K562 (cell line): Measurements from ENCODE around the gene CTBP2. TPM values are rescaled to one million over a fixed set of nuclear protein-coding genes. Genes with fewer than 3 reads are reported as not detected.

Experiments used
- ATAC-seq: fragments of 200-7000 bp; cut with Tn5 transposase; 3 replicates; pipeline ENCODE4 v1.9.1; 2020; ENCODE audit warnings: moderate library complexity
- BruUV-seq: library from RNA; stranded (reverse); fragments of 400-500 nt; replicated peaks from 2 replicates; lab custom pipeline; 2021; lab: Mats Ljungman, UMichigan
- CTCF ChIA-PET: fragments of 300-600 bp; formaldehyde crosslinking; extraction: SDS; loops from one replicate; lab custom pipeline; 2021; ENCODE audit warnings: low intra/inter-chr PET ratio; lab: Yijun Ruan, JAX
- POLR2A ChIA-PET: fragments of 300-600, 350-650 bp; sonication (Branson Sonifier 250); formaldehyde crosslinking; extraction: SDS; loops from one replicate; lab custom pipeline; 2021; ENCODE audit warnings: antibody characterized with exemption, inconsistent platforms; lab: Yijun Ruan, JAX
- DNase-seq, 4 experiments: peaks; one replicate each; pipeline versions ENCODE4 v3.0.0 to v3.0.0-alpha.2; 2011 to 2018; ENCODE audit warnings: low spot score in 3 of 4, mixed read lengths in 3 of 4; ENCODE audit errors: extremely low read depth in 1 of 4
- FAIRE-seq: peaks from 2 replicates; lab custom pipeline; 2011; peaks lifted over from hg19 to GRCh38; lab: Jason Lieb, UNC
- H2AFZ ChIP-seq: 2 replicates; pipeline ENCODE4 v1.6.0; 2011; ENCODE audit warnings: low read depth, low read length, control low read depth, inconsistent platforms
- H3K27ac ChIP-seq: fragments of 200-600 bp; 3 replicates; pipeline ENCODE4 v1.8.0; 2011; ENCODE audit warnings: low read depth, mild to moderate bottlenecking, control low read depth, inconsistent platforms, low read length, moderate library complexity, mixed read lengths; ENCODE audit errors: extremely low read depth
- H3K27me3 ChIP-seq, 2 experiments: fragments of 300-600 bp in 1 of 2; 2 replicates in 1 of 2; 3 replicates in 1 of 2; pipeline versions ENCODE4 v1.6.0 to v1.8.0; 2011; ENCODE audit warnings: inconsistent platforms in 2 of 2, low read length in 2 of 2, mild to moderate bottlenecking in 1 of 2, mixed read lengths in 1 of 2, moderate library complexity in 1 of 2; ENCODE audit not compliant: control insufficient read depth in 2 of 2, insufficient read depth in 2 of 2
- H3K36me3 ChIP-seq: fragments of 300-600 bp; 3 replicates; pipeline ENCODE4 v1.8.0; 2011; ENCODE audit warnings: mild to moderate bottlenecking, low read length, inconsistent platforms; ENCODE audit not compliant: control insufficient read depth, insufficient read depth
- H3K4me1 ChIP-seq, 2 experiments: fragments of 200-600 bp in 1 of 2; replicated peaks in 1 of 2; 2 replicates in 1 of 2; 3 replicates in 1 of 2; pipeline versions ENCODE4 v1.5.1 to v1.8.0; 2011; ENCODE audit warnings: inconsistent platforms in 2 of 2, low read length in 2 of 2, mild to moderate bottlenecking in 1 of 2, mixed read lengths in 1 of 2, moderate library complexity in 1 of 2; ENCODE audit not compliant: control insufficient read depth in 2 of 2, insufficient read depth in 2 of 2
- H3K4me2 ChIP-seq: 2 replicates; pipeline ENCODE4 v1.6.1; 2011; ENCODE audit warnings: low read length, control low read depth, inconsistent platforms, mixed read lengths; ENCODE audit not compliant: insufficient read depth
- H3K4me3 ChIP-seq: fragments of 200-600 bp; sonication (generic), shearing (Covaris generic); 2 replicates; pipeline ENCODE4 v1.5.1; 2016; ENCODE audit warnings: control low read depth, inconsistent platforms
- H3K79me2 ChIP-seq: fragments of 200-600 bp; 3 replicates; pipeline ENCODE4 v1.8.0; 2011; ENCODE audit warnings: low read length, inconsistent platforms; ENCODE audit not compliant: control insufficient read depth, insufficient read depth
- H3K9ac ChIP-seq, 2 experiments: 2 replicates each; pipeline versions ENCODE4 v1.6.0 to v1.6.1; 2011; ENCODE audit warnings: low read depth in 2 of 2, low read length in 2 of 2, control low read depth in 1 of 2, inconsistent platforms in 1 of 2, mild to moderate bottlenecking in 1 of 2, mixed read lengths in 1 of 2; ENCODE audit not compliant: insufficient read depth in 1 of 2
- H3K9me1 ChIP-seq: one replicate; pipeline ENCODE4 v1.6.0; 2011; ENCODE audit warnings: inconsistent platforms, mild to moderate bottlenecking, low read length, moderate library complexity; ENCODE audit not compliant: control insufficient read depth, insufficient read depth
- H3K9me3 ChIP-seq: replicated peaks from 2 replicates; pipeline ENCODE4 v1.5.1; 2011; ENCODE audit warnings: low read depth, low read length, inconsistent platforms; ENCODE audit not compliant: control insufficient read depth, insufficient read depth
- H4K20me1 ChIP-seq: replicated peaks from 2 replicates; pipeline ENCODE4 v1.6.1; 2011; ENCODE audit warnings: low read length, inconsistent platforms, mixed read lengths; ENCODE audit not compliant: control insufficient read depth, insufficient read depth
- ARID4B ChIP-seq: sonication (generic); formaldehyde crosslinking; IDR thresholded peaks from 2 replicates; pipeline ENCODE4 v1.8.0; 2022; ENCODE audit warnings: mild to moderate bottlenecking, missing genetic modification reagents
- BRCA1 ChIP-seq, 2 experiments: fragments of 450-650 bp in 1 of 2; sonication (generic) in 1 of 2; formaldehyde crosslinking in 1 of 2; IDR thresholded peaks; 2 replicates each; pipeline versions ENCODE4 v1.5.0 to v1.6.1; 2017 to 2020; ENCODE audit warnings: mild to moderate bottlenecking in 1 of 2, missing genetic modification reagents in 1 of 2
- CEBPG ChIP-seq, 3 experiments: fragments of 200-800 bp in 1 of 3; sonication (Bioruptor generic) in 1 of 3; sonication (generic) in 1 of 3; formaldehyde crosslinking in 1 of 3; IDR thresholded peaks in 2 of 3; conservative IDR thresholded peaks in 1 of 3; 2 replicates each; pipeline versions ENCODE4 v1.6.1 to v1.8.0; 2016 to 2022; ENCODE audit warnings: missing compliant biosample characterization in 2 of 3, missing genetic modification characterization in 2 of 3, mild to moderate bottlenecking in 1 of 3, missing genetic modification reagents in 1 of 3
- HDAC6 ChIP-seq: IDR thresholded peaks from 2 replicates; pipeline ENCODE4 v1.6.1; 2012; ENCODE audit warnings: low read depth, mild to moderate bottlenecking, control low read depth, inconsistent platforms, low read length, moderate library complexity
- LEF1 ChIP-seq: fragments of 450-650 bp; IDR thresholded peaks from 2 replicates; pipeline ENCODE4 v1.6.1; 2016; ENCODE audit warnings: mild to moderate bottlenecking
- PREB ChIP-seq: sonication (generic); formaldehyde crosslinking; IDR thresholded peaks from 2 replicates; pipeline ENCODE4 v1.8.1; 2023; ENCODE audit warnings: mild to moderate bottlenecking, missing genetic modification reagents
- RFX5 ChIP-seq: IDR thresholded peaks from 2 replicates; pipeline ENCODE4 v1.6.1; 2011; ENCODE audit warnings: low read depth, mild to moderate bottlenecking, improper control_type of control experiment, low read length
- ZNF197 ChIP-seq: fragments of 200-800 bp; sonication (Bioruptor generic); IDR thresholded peaks from 2 replicates; pipeline ENCODE4 v1.6.1; 2016; ENCODE audit warnings: low read depth, missing genetic modification characterization, missing compliant biosample characterization
- ZNF609 ChIP-seq: sonication (generic); formaldehyde crosslinking; IDR thresholded peaks from 2 replicates; pipeline ENCODE4 v1.8.1; 2023; ENCODE audit warnings: missing genetic modification reagents, mild to moderate bottlenecking, borderline replicate concordance
- WGBS: fragments of 100-300 bp; shearing (Covaris generic); methylation state at CpG from one replicate; pipeline ENCODE4 v1.1.6; 2016; ENCODE audit warnings: low coverage, mixed read lengths; ENCODE audit not compliant: insufficient coverage; ENCODE audit errors: missing lambda C conversion rate; 5-methylcytosine and 5-hydroxymethylcytosine counted together
- in situ Hi-C: fragments of 300-500 bp; cut with MboI; formaldehyde crosslinking; loops from 4 replicates; pipeline ENCODE4 v1.15.0; 2018; ENCODE audit warnings: inconsistent platforms, mixed read lengths
- intact Hi-C: fragments of 100-400 bp; cut with micrococcal nuclease; formaldehyde crosslinking; loops from 2 replicates; pipeline ENCODE4 v1.14.2; 2022
- polyA plus RNA-seq, 8 experiments: library from polyadenylated mRNA; depleted of rRNA in 4 of 8; stranded (reverse) in 5 of 8; unstranded in 3 of 8; fragments of >200 nt; fragmentation: Nextera tagmentation in 2 of 8; fragmentation: Illumina TruSeq in 1 of 8; extraction: Ambion mirVana in 2 of 8; extraction: Trizol in 1 of 8; gene quantifications; 2 replicates each; pipeline versions ENCODE4 v1.2.1 to v1.2.3, GENCODE V29; 2011 to 2014; ENCODE audit warnings: inconsistent platforms in 1 of 8, missing spikeins in 1 of 8
- total RNA-seq, 7 experiments: library from RNA; depleted of rRNA in 6 of 7; stranded (reverse); fragments of >200 nt in 6 of 7; fragmentation: Illumina TruSeq in 2 of 7; extraction: Trizol in 2 of 7; gene quantifications; 2 replicates each; pipeline versions ENCODE4 v1.2.1 to v1.2.3, GENCODE V29; 2011 to 2021; ENCODE audit warnings: low replicate concordance in 1 of 7

The CTBP2 gene
- total and polyA plus RNA-seq, 9 of the 15 experiments (the other 6 are each of a cell fraction or from before 2014, with no cell fraction given) = 1.3 to 8.8 (median 5.1) TPM

GRCh38 chr10:125148528-125148927 is 11.8 kb downstream of the CTBP2 start:
- H4K20me1 ChIP-seq = peaks cover 40% of the 10 kb centered on the region
- WGBS = 47% methylated on average over 4 of the region's 4 CpGs
- H3K27ac ChIP-seq = peak overlapping the region; percentile 52; the same call in 1 of the 3 replicates
- H3K4me1 ChIP-seq = peaks cover 41 to 44% of the 10 kb centered on the region in 2 experiments
- in situ Hi-C loops (no loop called here), intact Hi-C loops (loop anchor here (5.0 kb wide), 1 partner anchor 96 kb away; no protein-coding TSS in a partner anchor)
- H3K9me1 ChIP-seq = peaks cover 5% of the 10 kb centered on the region
- H3K79me2 ChIP-seq = peaks cover 100% of the 10 kb centered on the region
- peaks cover 53% of the 10 kb centered on the region for H3K36me3 ChIP-seq
- CTCF ChIA-PET = no interaction called here
- BruUV-seq = no TSS peak
- no peaks in the 10 kb centered on the region for H3K9me3 ChIP-seq
- H3K4me3 ChIP-seq = no peak overlapping the region
- H3K9ac ChIP-seq = peak overlapping the region in 1 of 2 experiments; percentile 80; a peak in 3 of 4 replicates
- H3K4me2 ChIP-seq = no peak overlapping the region
- FAIRE-seq (no peak), DNase-seq (no peak), ATAC-seq (no peak)
- POLR2A ChIA-PET = interaction anchor here (2.4 kb wide), 1 partner anchor 9 kb away, joined by 9 read pairs; no protein-coding TSS in a partner anchor
- H3K27me3 ChIP-seq = no peaks in the 10 kb centered on the region
- TF ChIP-seq ARID4B (CRISPR knock-in tag) = no peak
- no peak for TF ChIP-seq LEF1
- TF ChIP-seq ZNF609 = no peak
- no peak for TF ChIP-seq RFX5
- TF ChIP-seq HDAC6 = no peak
- no peak for TF ChIP-seq PREB
- no peak for TF ChIP-seq BRCA1 (IDR thresholded peaks at IDR 0.05)
- no peak for TF ChIP-seq BRCA1 (CRISPR knock-in tag; IDR thresholded peaks at IDR 0.05)
- TF ChIP-seq CEBPG (CRISPR knock-in tag; IDR thresholded peaks at IDR 0.05) = no peak
- no peak for TF ChIP-seq CEBPG (tag; conservative IDR thresholded peaks at IDR 0.05 in 1 of 2, IDR thresholded peaks at IDR 0.05 in 1 of 2)
- no peak for TF ChIP-seq ZNF197 (CRISPR knock-in tag)
- H2AFZ ChIP-seq = no peak overlapping the region
